AG04449 (cell line): Measurements from ENCODE around the gene SMURF1.

Experiments
- CTCF ChIA-PET: fragments of 350-600 bp; formaldehyde crosslinking; extraction: SDS; loops from one replicate; lab custom pipeline; 2021; ENCODE audit warnings: antibody characterized with exemption; lab: Yijun Ruan, JAX
- POLR2A ChIA-PET: fragments of 400-600, 350-600 bp; formaldehyde crosslinking; extraction: SDS; loops from one replicate; lab custom pipeline; 2020; ENCODE audit warnings: antibody characterized with exemption, inconsistent platforms; lab: Yijun Ruan, JAX
- DNase-seq: peaks from one replicate; pipeline ENCODE4 v3.0.0-alpha.2; 2010; ENCODE audit warnings: low read depth, low spot score
- H3K4me3 ChIP-seq: 2 replicates; pipeline ENCODE4 v1.5.1; 2011; ENCODE audit warnings: low read depth, mild to moderate bottlenecking, control low read depth, low read length
- CTCF ChIP-seq: IDR thresholded peaks from one replicate; pipeline ENCODE4 v1.5.1; 2011; ENCODE audit warnings: mild to moderate bottlenecking, moderate library complexity, low read length, control low read depth, inconsistent platforms; ENCODE audit not compliant: insufficient read depth; ENCODE audit errors: missing control alignments

The SMURF1 gene

DNA sequence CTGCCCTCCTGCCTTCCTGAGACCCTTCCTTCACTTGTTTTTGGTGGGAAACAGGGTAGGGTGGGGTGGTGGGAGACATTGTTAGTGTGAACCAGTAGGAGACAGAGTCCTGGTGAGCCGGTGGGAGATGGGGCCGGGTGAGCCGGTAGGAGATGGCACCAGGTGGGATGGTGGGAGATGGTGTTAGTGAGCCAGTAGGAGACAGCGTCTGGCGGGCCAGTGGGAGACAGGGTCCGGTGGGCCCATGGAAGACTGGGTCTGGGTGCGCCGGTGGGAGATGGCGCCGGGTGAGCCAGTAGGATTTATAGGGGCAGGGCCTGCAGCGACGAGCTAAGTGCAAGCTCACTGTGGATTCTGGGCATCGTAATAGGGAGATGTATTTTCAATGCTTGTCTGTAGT lies 148.8 kb downstream of the SMURF1 start:
- no peak overlapping the region for H3K4me3 ChIP-seq
- TF ChIP-seq CTCF, result no peak
- ChIA-PET POLR2A (no interaction called here), CTCF (no interaction called here)
- no peak for DNase-seq

DNA sequence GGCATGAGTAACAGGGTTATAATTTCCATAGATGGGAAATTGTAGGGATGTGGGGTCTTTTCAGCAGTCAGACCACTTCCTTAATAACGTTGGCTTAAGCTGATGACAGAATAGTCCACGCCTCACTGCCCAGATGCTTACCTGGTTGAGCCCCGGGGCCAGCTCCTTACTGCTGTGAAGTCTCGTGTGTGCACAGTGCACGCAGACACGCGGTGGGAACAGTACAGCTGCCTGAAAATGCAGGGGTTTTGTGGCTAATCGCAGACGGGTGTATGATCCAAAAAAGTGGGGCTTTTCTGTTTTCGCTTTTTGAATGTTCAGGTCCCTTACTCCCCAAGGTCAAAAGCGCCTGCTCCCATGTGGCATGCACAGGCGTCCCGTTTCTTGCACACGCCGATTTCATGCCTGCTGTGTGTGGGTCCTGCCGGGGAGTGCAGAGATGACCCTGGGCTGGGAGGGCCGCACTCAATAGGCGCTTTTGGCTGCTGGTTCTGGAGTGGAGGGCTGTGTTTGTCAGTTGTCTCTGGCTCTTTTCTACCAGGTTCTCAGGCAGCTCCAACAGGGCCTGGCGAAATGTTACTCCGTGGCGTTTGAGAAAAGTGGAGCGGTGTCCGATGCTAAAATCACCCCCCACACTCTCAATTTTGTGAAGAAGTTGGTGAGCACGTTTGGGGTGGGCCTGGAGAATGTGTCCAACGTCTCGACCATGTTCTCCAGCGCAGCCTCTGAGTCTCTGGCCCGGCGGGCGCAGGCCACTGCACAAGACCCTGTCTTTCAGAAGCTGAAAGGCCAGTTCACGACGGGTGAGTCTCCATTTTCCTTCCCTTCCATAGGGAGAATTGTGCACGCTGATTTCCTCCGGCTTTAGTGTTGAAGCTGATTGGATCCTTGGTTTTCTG lies 149.6 kb downstream of the SMURF1 start:
- no peak for DNase-seq
- TF ChIP-seq CTCF, result no peak
- ChIA-PET CTCF (interaction anchor here (1.7 kb wide), 1 partner anchor 320 kb away, joined by 4 read pairs; no protein-coding TSS in a partner anchor), POLR2A (interaction anchor here (0.6 to 0.9 kb wide), 2 partner anchors 72 to 714 kb away, joined by 3 read pairs; no protein-coding TSS in a partner anchor)
- no peak overlapping the region for H3K4me3 ChIP-seq

- DNase-seq, result no peak
- TF ChIP-seq CTCF, result peak; percentile 3
- no peak overlapping the region for H3K4me3 ChIP-seq
- ChIA-PET POLR2A (interaction anchor here (0.6 to 0.9 kb wide), 2 partner anchors 71 to 713 kb away, joined by 3 read pairs; no protein-coding TSS in a partner anchor), CTCF (interaction anchor here (1.7 kb wide), 1 partner anchor 321 kb away, joined by 4 read pairs; no protein-coding TSS in a partner anchor)
These were observed 150.6 kb downstream of the SMURF1 start for GRCh38 chr7:98993024-98993897.

DNA sequence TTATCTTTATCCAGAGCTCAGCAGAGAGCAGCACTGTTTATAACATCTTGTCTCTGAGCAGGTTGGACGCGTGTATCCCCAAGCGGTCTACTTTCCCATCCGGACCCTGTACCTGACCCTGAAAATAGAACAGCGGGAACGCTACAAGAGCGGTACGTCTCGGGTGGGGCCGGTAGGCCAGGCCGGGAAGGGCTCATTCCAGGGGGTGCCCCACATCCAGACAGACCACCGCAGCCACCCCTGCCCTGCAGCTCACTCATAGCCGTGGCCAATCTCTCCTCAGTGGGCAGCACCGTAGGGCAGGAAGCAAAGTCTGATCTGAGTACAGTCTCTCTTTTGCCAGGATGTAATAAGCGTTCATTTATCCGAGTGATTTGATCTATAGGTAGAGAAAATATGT lies 151.8 kb downstream of the SMURF1 start:
- DNase-seq, result no peak
- CTCF ChIA-PET, result no interaction called here
- POLR2A ChIA-PET, result no interaction called here
- TF ChIP-seq CTCF, result no peak
- no peak overlapping the region for H3K4me3 ChIP-seq

- ChIA-PET POLR2A (no interaction called here), CTCF (no interaction called here)
- no peak for TF ChIP-seq CTCF
- DNase-seq, result no peak
- no peak overlapping the region for H3K4me3 ChIP-seq
These were observed 152.8 kb downstream of the SMURF1 start for GRCh38 chr7:98991141-98991540.
